Sigmoid colon (tissue), 7 donors: ENCODE measurements around the gene CYP2W1. TPM values are rescaled to one million over a fixed set of nuclear protein-coding genes. Genes with fewer than 3 reads are reported as not detected.

Experiments
- DNase-seq: peaks from one replicate; pipeline ENCODE4 v3.0.0-alpha.2; 2019
- H3K27ac ChIP-seq, 4 donors: fragments of 200-600 bp; sonication (generic); one replicate each; pipeline ENCODE4 v1.5.1; 2016 to 2019; ENCODE audit warnings: mild to moderate bottlenecking in 1 of 4
- H3K27me3 ChIP-seq, 3 donors: fragments of 200-600 bp; sonication (generic); one replicate each; pipeline ENCODE4 v1.5.1; 2019; ENCODE audit warnings: mild to moderate bottlenecking in 1 of 3
- H3K36me3 ChIP-seq, 4 donors: fragments of 200-600 bp; sonication (generic); one replicate each; pipeline ENCODE4 v1.5.1; 2016 to 2019
- H3K4me1 ChIP-seq, 4 donors: fragments of 200-600 bp; sonication (generic); one replicate each; pipeline ENCODE4 v1.5.1; 2017 to 2019
- H3K4me3 ChIP-seq, 4 donors: fragments of 200-600 bp; sonication (generic); one replicate each; pipeline ENCODE4 v1.5.1; 2017 to 2019; ENCODE audit warnings: mild to moderate bottlenecking in 2 of 4, moderate library complexity in 1 of 4
- H3K9me3 ChIP-seq, 4 donors: fragments of 200-600 bp in 3 of 4; sonication (generic) in 3 of 4; one replicate each; pipeline versions ENCODE4 v1.5.1 to v1.6.1; 2013 to 2019
- CTCF ChIP-seq, 4 experiments: fragments of 450-650 bp in 3 of 4; fragments of 200-600 bp in 1 of 4; IDR thresholded peaks; one replicate each; pipeline ENCODE4 v1.5.1; 2016 to 2019; ENCODE audit warnings: antibody characterized with exemption in 4 of 4, mild to moderate bottlenecking in 3 of 4, moderate library complexity in 2 of 4
- EP300 ChIP-seq, 4 donors: sonication (generic); formaldehyde crosslinking; IDR thresholded peaks; one replicate each; pipeline ENCODE4 v1.6.1; 2017; ENCODE audit warnings: antibody characterized with exemption in 4 of 4
- POLR2A ChIP-seq, 2 donors: fragments of 450-650 bp; IDR thresholded peaks; one replicate each; pipeline ENCODE4 v1.6.1; 2016; ENCODE audit warnings: antibody characterized with exemption in 2 of 2, mild to moderate bottlenecking in 2 of 2, moderate library complexity in 2 of 2
- POLR2AphosphoS5 ChIP-seq, 4 donors: sonication (generic); formaldehyde crosslinking; IDR thresholded peaks; one replicate each; pipeline ENCODE4 v1.6.1; 2017; ENCODE audit warnings: antibody characterized with exemption in 4 of 4
- WGBS, 2 donors: extraction: QIAGEN DNeasy Blood & Tissue Kit; methylation state at CpG; one replicate each; pipeline ENCODE4 v1.1.7; 2013; 5-methylcytosine and 5-hydroxymethylcytosine counted together
- intact Hi-C: fragments of 100-400 bp; cut with DNase I; formaldehyde crosslinking; loops from one replicate; pipeline ENCODE4 v1.15.1; 2023
- polyA plus RNA-seq, 3 donors: library from polyadenylated mRNA; stranded (reverse); fragments of 200-250 nt; gene quantifications; one replicate each; pipeline ENCODE4 v1.2.3, GENCODE V29; 2013
- total RNA-seq, 4 donors: library from RNA; depleted of rRNA; stranded (reverse); fragments of >200 nt; gene quantifications; one replicate each; pipeline ENCODE4 v1.1.0, GENCODE V29; 2016
- donor health status: healthy with polysubstance abuse.
- donor health status: Bipolar disorder and iron deficiency.
- donor health status: healthy.

Gene CYP2W1
- total and polyA plus RNA-seq, 7 donors: 0.83 to 3.8 TPM; not detected in 5

GRCh38 chr7:1021366-1021765, 38.4 kb downstream of the CYP2W1 start:
- 97 to 98% methylated on average over 7 of the region's 7 CpGs for WGBS, 2 donors
- Histone ChIP-seq H3K4me3 (no peak overlapping the region), H3K27ac (no peak overlapping the region), H3K4me1 (peaks cover 0 to 14% (median 3%) of the 10 kb centered on the region in 4 donors), H3K9me3 (no peaks in the 10 kb centered on the region), H3K36me3 (peaks cover 0 to 25% (median 0%) of the 10 kb centered on the region in 4 donors), H3K27me3 (no peaks in the 10 kb centered on the region)
- intact Hi-C loops: no loop called here
- no peak for DNase-seq
- TF ChIP-seq EP300 (IDR thresholded peaks at IDR 0.05) (no peak), CTCF (IDR thresholded peaks at IDR 0.05) (no peak)

- intact Hi-C loops: no loop called here
- 95 to 97% methylated on average over 25 of the region's 25 CpGs for WGBS, 2 donors
- H3K27me3 ChIP-seq: no peaks in the 10 kb centered on the region
- no peak overlapping the region for H3K27ac ChIP-seq
- no peak overlapping the region for H3K4me3 ChIP-seq
- peaks cover 0 to 27% (median 0%) of the 10 kb centered on the region in 4 donors for H3K36me3 ChIP-seq
- no peak for TF ChIP-seq CTCF (IDR thresholded peaks at IDR 0.05)
- DNase-seq: no peak
- no peaks in the 10 kb centered on the region for H3K9me3 ChIP-seq
- peaks cover 0 to 19% (median 8%) of the 10 kb centered on the region in 4 donors for H3K4me1 ChIP-seq
Observed at GRCh38 chr7:1021931-1022330, 39.0 kb downstream of the CYP2W1 start.

DNA sequence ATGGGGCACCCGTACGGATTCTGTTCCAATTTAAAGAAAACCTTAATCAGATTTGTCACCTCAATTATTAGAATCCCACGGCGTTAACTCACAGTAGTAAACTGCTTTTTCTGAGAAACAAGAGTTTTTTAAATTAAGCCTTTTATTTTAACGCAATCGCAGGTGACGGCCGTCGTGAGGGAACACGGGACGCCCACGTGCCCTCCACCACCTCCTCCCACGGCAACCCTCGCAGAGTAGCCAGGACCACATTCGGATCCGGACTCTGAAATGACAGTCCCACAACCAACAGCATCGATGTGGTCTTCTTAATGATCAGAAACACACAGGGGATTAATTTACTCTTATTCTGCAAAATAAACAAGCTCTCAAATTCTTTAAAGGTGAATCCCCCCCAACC, 39.4 kb downstream of the CYP2W1 start:
- no peak for DNase-seq
- Histone ChIP-seq H3K4me1 (peaks cover 0 to 23% (median 12%) of the 10 kb centered on the region in 4 donors), H3K27me3 (no peaks in the 10 kb centered on the region), H3K4me3 (no peak overlapping the region), H3K36me3 (peaks cover 0 to 27% (median 0%) of the 10 kb centered on the region in 4 donors), H3K9me3 (no peaks in the 10 kb centered on the region), H3K27ac (no peak overlapping the region)
- TF ChIP-seq POLR2A (IDR thresholded peaks at IDR 0.05) (no peak), CTCF (IDR thresholded peaks at IDR 0.05) (no peak), POLR2AphosphoS5 (IDR thresholded peaks at IDR 0.05) (no peak), EP300 (IDR thresholded peaks at IDR 0.05) (no peak)
- intact Hi-C loops: no loop called here
- WGBS, 2 donors: 97% methylated on average over 17 of the region's 17 CpGs

- intact Hi-C loops: no loop called here
- no peak overlapping the region for H3K4me3 ChIP-seq
- H3K36me3 ChIP-seq: peaks cover 0 to 27% (median 0%) of the 10 kb centered on the region in 4 donors
- H3K27ac ChIP-seq: no peak overlapping the region
- H3K9me3 ChIP-seq: no peaks in the 10 kb centered on the region
- peaks cover 0 to 28% (median 14%) of the 10 kb centered on the region in 4 donors for H3K4me1 ChIP-seq
- WGBS, 2 donors: 85 to 94% methylated on average over 45 of the region's 45 CpGs
- no peaks in the 10 kb centered on the region for H3K27me3 ChIP-seq
- TF ChIP-seq EP300 (IDR thresholded peaks at IDR 0.05): no peak
- no peak for TF ChIP-seq POLR2AphosphoS5 (IDR thresholded peaks at IDR 0.05)
- TF ChIP-seq POLR2A (IDR thresholded peaks at IDR 0.05): no peak
- TF ChIP-seq CTCF (IDR thresholded peaks at IDR 0.05): no peak
- DNase-seq: no peak
Observed at GRCh38 chr7:1022801-1023465, 40.0 kb downstream of the CYP2W1 start.

- H3K9me3 ChIP-seq: no peaks in the 10 kb centered on the region
Observed at GRCh38 chr7:1024331-1024841, 41.4 kb downstream of the CYP2W1 start.

More at GRCh38 chr7:1024331-1024841, 41.4 kb downstream of the CYP2W1 start:
- TF ChIP-seq POLR2A (IDR thresholded peaks at IDR 0.05) (no peak), POLR2AphosphoS5 (IDR thresholded peaks at IDR 0.05) (no peak), EP300 (IDR thresholded peaks at IDR 0.05) (no peak), CTCF (IDR thresholded peaks at IDR 0.05) (no peak)
- Histone ChIP-seq H3K4me3 (no peak overlapping the region), H3K36me3 (peaks cover 0 to 25% (median 0%) of the 10 kb centered on the region in 4 donors), H3K4me1 (peaks cover 0 to 39% (median 23%) of the 10 kb centered on the region in 4 donors), H3K27me3 (no peaks in the 10 kb centered on the region), H3K27ac (no peak overlapping the region)
- DNase-seq: no peak
- intact Hi-C loops: no loop called here
- WGBS, 2 donors: 68 to 80% methylated on average over 15 of the region's 15 CpGs
